Gastrocnemius medialis (tissue), 4 donors: ENCODE data around the gene ARID1B.

ENCODE experiments used
- CTCF ChIP-seq, 5 experiments: fragments of 450-650 bp in 3 of 5; fragments of 200-600 bp in 2 of 5; sonication (generic) in 2 of 5; IDR thresholded peaks in 4 of 5; conservative IDR thresholded peaks in 1 of 5; 1 replicate in 4 of 5; 2 replicates in 1 of 5; pipeline ENCODE4 v1.5.1; 2016 to 2019; ENCODE audit warnings: antibody characterized with exemption in 5 of 5, mild to moderate bottlenecking in 3 of 5, moderate library complexity in 3 of 5
- POLR2A ChIP-seq, 2 donors: fragments of 450-650 bp; IDR thresholded peaks; one replicate each; pipeline ENCODE4 v1.6.1; 2017; ENCODE audit warnings: antibody characterized with exemption in 2 of 2, mild to moderate bottlenecking in 2 of 2, moderate library complexity in 2 of 2

- TF ChIP-seq CTCF (IDR thresholded peaks at IDR 0.05 in 4 of 5, conservative IDR thresholded peaks at IDR 0.05 in 1 of 5) (no peak), POLR2A (IDR thresholded peaks at IDR 0.05) (no peak)
These were observed 284.8 kb downstream of the ARID1B start for GRCh38 chr6:157061770-157062594.
